Endothelial cell of umbilical vein (primary cell): ENCODE results near the gene HOXA3. TPM values are rescaled to one million over a fixed set of nuclear protein-coding genes. Genes with fewer than 3 reads are reported as not detected.

ENCODE experiments used
- BruUV-seq: library from RNA; stranded (reverse); fragments of 400-500 nt; replicated peaks from 2 replicates; lab custom pipeline; 2021; lab: Mats Ljungman, UMichigan
- CTCF ChIA-PET: fragments of 300-600, 350-600 bp; sonication (Branson Sonifier 250); formaldehyde crosslinking; loops from one replicate; lab custom pipeline; 2021; ENCODE audit warnings: antibody characterized with exemption, inconsistent platforms; lab: Charles Lee
- POLR2A ChIA-PET: fragments of 300-600, 350-600 bp; sonication (Branson Sonifier 250); formaldehyde crosslinking; loops from one replicate; lab custom pipeline; 2021; ENCODE audit warnings: antibody characterized with exemption, inconsistent platforms; lab: Charles Lee
- DNase-seq: peaks from one replicate; pipeline ENCODE4 v3.0.0-alpha.2; 2011; ENCODE audit warnings: low read depth, low spot score
- FAIRE-seq: peaks from 2 replicates; lab custom pipeline; 2011; peaks lifted over from hg19 to GRCh38; lab: Jason Lieb, UNC
- H2AFZ ChIP-seq: 2 replicates; pipeline ENCODE4 v1.6.0; 2012; ENCODE audit warnings: low read depth, low read length, control low read depth, inconsistent platforms
- H3K27ac ChIP-seq: 2 replicates; pipeline ENCODE4 v1.5.1; 2011; ENCODE audit warnings: low read depth, mild to moderate bottlenecking, control low read depth, low read length, moderate library complexity; ENCODE audit not compliant: insufficient read depth
- H3K27me3 ChIP-seq, 2 experiments: 2 replicates each; pipeline versions ENCODE4 v1.6.0 to v1.6.1; 2011; ENCODE audit warnings: low read length in 2 of 2, mixed read lengths in 1 of 2; ENCODE audit not compliant: control insufficient read depth in 2 of 2, insufficient read depth in 2 of 2
- H3K36me3 ChIP-seq, 2 experiments: 2 replicates in 1 of 2; 3 replicates in 1 of 2; pipeline ENCODE4 v1.5.1; 2011; ENCODE audit warnings: low read length in 2 of 2, mild to moderate bottlenecking in 1 of 2, moderate library complexity in 1 of 2; ENCODE audit not compliant: control insufficient read depth in 2 of 2, insufficient read depth in 2 of 2; ENCODE audit errors: extremely low read depth in 1 of 2
- H3K4me1 ChIP-seq: 3 replicates; pipeline ENCODE4 v1.5.1; 2011; ENCODE audit warnings: mild to moderate bottlenecking, low read length; ENCODE audit not compliant: control insufficient read depth, insufficient read depth; ENCODE audit errors: extremely low read depth
- H3K4me2 ChIP-seq: 2 replicates; pipeline ENCODE4 v1.6.1; 2011; ENCODE audit warnings: low read length, control low read depth, mixed read lengths; ENCODE audit not compliant: insufficient read depth
- H3K4me3 ChIP-seq, 3 experiments: fragments of 200-600 bp in 1 of 3; sonication (generic), shearing (Covaris generic) in 1 of 3; replicated peaks in 1 of 3; 2 replicates each; pipeline ENCODE4 v1.5.1; 2011 to 2016; ENCODE audit warnings: control low read depth in 3 of 3, low read length in 3 of 3, mild to moderate bottlenecking in 2 of 3, inconsistent platforms in 1 of 3, low read depth in 1 of 3, moderate library complexity in 1 of 3; ENCODE audit not compliant: insufficient read depth in 1 of 3
- H3K79me2 ChIP-seq: 2 replicates; pipeline ENCODE4 v1.6.0; 2012; ENCODE audit warnings: low read length, inconsistent platforms; ENCODE audit not compliant: control insufficient read depth, insufficient read depth
- H3K9ac ChIP-seq: replicated peaks from 2 replicates; pipeline ENCODE3; 2011; ENCODE audit warnings: low read length, control low read depth; ENCODE audit not compliant: insufficient read depth; ENCODE audit errors: extremely low read depth
- H3K9me1 ChIP-seq: replicated peaks from 3 replicates; pipeline ENCODE4 v1.6.0; 2011; ENCODE audit warnings: mild to moderate bottlenecking, low read length; ENCODE audit not compliant: control insufficient read depth, insufficient read depth; ENCODE audit errors: extremely low read depth
- H3K9me3 ChIP-seq: replicated peaks from 2 replicates; pipeline ENCODE4 v1.5.1; 2012; ENCODE audit warnings: low read length, inconsistent platforms; ENCODE audit not compliant: control insufficient read depth, insufficient read depth
- H4K20me1 ChIP-seq: replicated peaks from 2 replicates; pipeline ENCODE3; 2011; ENCODE audit warnings: mild to moderate bottlenecking, low read length; ENCODE audit not compliant: control insufficient read depth, insufficient read depth; ENCODE audit errors: extremely low read depth
- CTCF ChIP-seq, 2 donors: IDR thresholded peaks; 1 replicate in 1 of 2; 2 replicates in 1 of 2; pipeline ENCODE4 v1.5.1; 2011; ENCODE audit warnings: low read length in 2 of 2, mild to moderate bottlenecking in 2 of 2, moderate library complexity in 2 of 2, control low read depth in 1 of 2, inconsistent platforms in 1 of 2, low read depth in 1 of 2; ENCODE audit not compliant: insufficient read depth in 1 of 2; ENCODE audit errors: extremely low read depth in 1 of 2
- EZH2 ChIP-seq: IDR thresholded peaks from 2 replicates; pipeline ENCODE4 v1.6.1; 2012; ENCODE audit warnings: borderline replicate concordance, low read depth, mild to moderate bottlenecking, moderate library complexity, low read length, inconsistent platforms; ENCODE audit not compliant: severe bottlenecking
- FOS ChIP-seq: IDR thresholded peaks from 2 replicates; pipeline ENCODE4 v1.6.1; 2011; ENCODE audit warnings: mild to moderate bottlenecking, low read length, moderate library complexity, borderline replicate concordance; ENCODE audit not compliant: insufficient read depth
- GATA2 ChIP-seq: IDR thresholded peaks from 2 replicates; pipeline ENCODE4 v1.7.0; 2011; ENCODE audit warnings: low read depth, mild to moderate bottlenecking, moderate library complexity, mixed read lengths, low read length; ENCODE audit not compliant: insufficient read length, insufficient read depth
- JUN ChIP-seq: IDR thresholded peaks from 2 replicates; pipeline ENCODE4 v1.6.1; 2011; ENCODE audit warnings: borderline replicate concordance, low read depth; ENCODE audit not compliant: insufficient read length, insufficient read depth
- MAX ChIP-seq: IDR thresholded peaks from 2 replicates; pipeline ENCODE4 v1.6.1; 2011; ENCODE audit not compliant: insufficient read depth, insufficient read length
- MYC ChIP-seq: IDR thresholded peaks from one replicate; pipeline ENCODE4 v1.6.1; 2011; ENCODE audit warnings: mild to moderate bottlenecking, low read depth, low read length
- POLR2A ChIP-seq: IDR thresholded peaks from 2 replicates; pipeline ENCODE4 v1.6.1; 2012; ENCODE audit warnings: low read depth, mild to moderate bottlenecking, control low read depth, low read length
- POLR2AphosphoS5 ChIP-seq: IDR thresholded peaks from 2 replicates; pipeline ENCODE4 v1.6.1; 2012; ENCODE audit warnings: low read depth, mild to moderate bottlenecking, control low read depth, low read length, moderate library complexity; ENCODE audit not compliant: insufficient read depth
- dilution Hi-C: fragments of 300-500 bp; cut with MboI; formaldehyde crosslinking; loops from one replicate; pipeline ENCODE4 v1.15.0; 2019; ENCODE audit warnings: low sequenced_read_pairs; ENCODE audit not compliant: extremely low pct_ligation_motif_present
- intact Hi-C: fragments of 100-400 bp; cut with micrococcal nuclease; formaldehyde crosslinking; loops from one replicate; pipeline ENCODE4 v1.10.0; 2022
- polyA plus RNA-seq, 4 experiments: library from polyadenylated mRNA; depleted of rRNA in 3 of 4; stranded (reverse) in 3 of 4; unstranded in 1 of 4; fragments of >200 nt; gene quantifications; 2 replicates each; pipeline versions ENCODE4 v1.2.1 to v1.2.3, GENCODE V29; 2011 to 2012; ENCODE audit warnings: missing spikeins in 1 of 4
- total RNA-seq: library from RNA; stranded (reverse); gene quantifications from 2 replicates; pipeline ENCODE4 v1.2.3, GENCODE V29; 2021

The HOXA3 gene
- total and polyA plus RNA-seq, 2 donors (not counting 3 experiments of a cell fraction or from before 2014, with no cell fraction given) = 4.7 to 14.0 TPM

- peaks cover 8% of the 10 kb centered on the region for H3K79me2 ChIP-seq
- H3K27me3 ChIP-seq = peaks cover 2 to 4% of the 10 kb centered on the region in 2 experiments
- no peaks in the 10 kb centered on the region for H4K20me1 ChIP-seq
- H3K9me3 ChIP-seq = no peaks in the 10 kb centered on the region
- peaks cover 15% of the 10 kb centered on the region for H3K4me1 ChIP-seq
- no peak overlapping the region for H3K4me3 ChIP-seq
- no peak overlapping the region for H3K4me2 ChIP-seq
- no peak overlapping the region for H2AFZ ChIP-seq
- ChIA-PET POLR2A (no interaction called here), CTCF (interaction anchor here (1.7 kb wide), 1 partner anchor 9 kb away, joined by 5 read pairs; no protein-coding TSS in a partner anchor)
- DNase-seq (no peak), FAIRE-seq (no peak)
- dilution Hi-C loops (no loop called here), intact Hi-C loops (no loop called here)
- H3K27ac ChIP-seq = no peak overlapping the region
- TF ChIP-seq JUN = no peak
- no peak for TF ChIP-seq MAX
- no peak for TF ChIP-seq CTCF (IDR thresholded peaks at IDR 0.05; ENCODE audit: extremely low read depth in 1 of 2, insufficient read depth in 1 of 2, low read depth in 1 of 2, low read length in 2 of 2)
- TF ChIP-seq FOS = no peak
- TF ChIP-seq POLR2A = no peak
- TF ChIP-seq MYC = no peak
- TF ChIP-seq POLR2AphosphoS5 = no peak
- no peak for TF ChIP-seq EZH2
- no peak for TF ChIP-seq GATA2
- no peak overlapping the region for H3K9ac ChIP-seq
- BruUV-seq = no TSS peak
- no peaks in the 10 kb centered on the region for H3K9me1 ChIP-seq
- H3K36me3 ChIP-seq = no peaks in the 10 kb centered on the region
Measured at GRCh38 chr7:27091105-27091504, 61.3 kb downstream of the HOXA3 start.
